HepG2 (cell line): ENCODE measurements around the gene FUT6. TPM values are rescaled to one million over a fixed set of nuclear protein-coding genes. Genes with fewer than 3 reads are reported as not detected.

Source experiments
- HMG20A ChIP-seq: IDR thresholded peaks from 2 replicates; pipeline ENCODE4 v1.6.1; 2016; ENCODE audit warnings: borderline replicate concordance
- IKZF5 ChIP-seq: IDR thresholded peaks from 2 replicates; pipeline ENCODE4 v1.6.1; 2018; ENCODE audit warnings: missing genetic modification reagents, mild to moderate bottlenecking, missing compliant biosample characterization
- KDM3A ChIP-seq: IDR thresholded peaks from 2 replicates; pipeline ENCODE4 v1.6.1; 2018; ENCODE audit warnings: low read depth, missing compliant biosample characterization
- KMT2A ChIP-seq: sonication (generic); formaldehyde crosslinking; IDR thresholded peaks from 2 replicates; pipeline ENCODE4 v1.4.0; 2020; ENCODE audit warnings: missing genetic modification reagents
- MAZ ChIP-seq, 2 experiments: sonication (generic) in 1 of 2; formaldehyde crosslinking in 1 of 2; IDR thresholded peaks; 2 replicates each; pipeline versions ENCODE4 v1.5.0 to v1.6.1; 2012 to 2020; ENCODE audit warnings: low read depth in 2 of 2, mild to moderate bottlenecking in 2 of 2, borderline replicate concordance in 1 of 2, improper control_type of control experiment in 1 of 2, low read length in 1 of 2, missing genetic modification reagents in 1 of 2, moderate library complexity in 1 of 2
- MIER3 ChIP-seq: IDR thresholded peaks from 2 replicates; pipeline ENCODE4 v1.6.1; 2016; ENCODE audit warnings: missing compliant biosample characterization, borderline replicate concordance
- MYNN ChIP-seq: sonication (generic); formaldehyde crosslinking; IDR thresholded peaks from 2 replicates; pipeline ENCODE4 v1.4.0; 2020; ENCODE audit warnings: mild to moderate bottlenecking, low read depth, missing genetic modification reagents
- NR2C2 ChIP-seq: sonication (generic); formaldehyde crosslinking; IDR thresholded peaks from 2 replicates; pipeline ENCODE4 v1.4.0; 2020; ENCODE audit warnings: missing genetic modification reagents, mild to moderate bottlenecking, moderate library complexity, borderline replicate concordance
- PAWR ChIP-seq: sonication (generic); formaldehyde crosslinking; IDR thresholded peaks from 2 replicates; pipeline ENCODE4 v1.4.0; 2020; ENCODE audit warnings: missing genetic modification reagents, mild to moderate bottlenecking, borderline replicate concordance
- RFX5 ChIP-seq: IDR thresholded peaks from 2 replicates; pipeline ENCODE4 v1.6.1; 2011; ENCODE audit warnings: low read depth, low read length, improper control_type of control experiment
- SMARCC2 ChIP-seq: fragments of 450-650 bp; IDR thresholded peaks from 2 replicates; pipeline ENCODE4 v1.6.1; 2017; ENCODE audit warnings: antibody characterized with exemption, mild to moderate bottlenecking
- TERF1 ChIP-seq: sonication (generic); formaldehyde crosslinking; IDR thresholded peaks from 2 replicates; pipeline ENCODE4 v1.8.0; 2022; ENCODE audit warnings: mild to moderate bottlenecking, missing genetic modification reagents, moderate library complexity
- ZBTB20 ChIP-seq: sonication (generic); formaldehyde crosslinking; IDR thresholded peaks from 2 replicates; pipeline ENCODE4 v1.8.1; 2023; ENCODE audit warnings: missing genetic modification reagents, low read depth, mild to moderate bottlenecking, borderline replicate concordance
- ZBTB42 ChIP-seq: sonication (generic); formaldehyde crosslinking; IDR thresholded peaks from 2 replicates; pipeline ENCODE4 v1.5.0; 2020; ENCODE audit warnings: mild to moderate bottlenecking, missing genetic modification reagents
- ZC3H13 ChIP-seq: sonication (generic); formaldehyde crosslinking; IDR thresholded peaks from 2 replicates; pipeline ENCODE4 v1.8.1; 2023; ENCODE audit warnings: mild to moderate bottlenecking, missing genetic modification reagents, moderate library complexity
- ZKSCAN1 ChIP-seq: fragments of 150-350 bp; IDR thresholded peaks from 2 replicates; pipeline ENCODE4 v1.6.1; 2014; ENCODE audit warnings: low read length
- ZNF281 ChIP-seq: sonication (generic); formaldehyde crosslinking; IDR thresholded peaks from 2 replicates; pipeline ENCODE4 v1.4.0; 2020; ENCODE audit warnings: missing genetic modification reagents, borderline replicate concordance
- ZNF350 ChIP-seq: sonication (generic); formaldehyde crosslinking; IDR thresholded peaks from 2 replicates; pipeline ENCODE4 v1.4.0; 2020; ENCODE audit warnings: mild to moderate bottlenecking, low read depth, missing genetic modification reagents, borderline replicate concordance
- ZNF546 ChIP-seq: sonication (generic); formaldehyde crosslinking; conservative IDR thresholded peaks from 2 replicates; pipeline ENCODE4 v1.8.1; 2023; ENCODE audit warnings: mild to moderate bottlenecking, missing genetic modification reagents
- polyA plus RNA-seq, 8 experiments: library from polyadenylated mRNA; depleted of rRNA in 3 of 8; stranded (reverse) in 7 of 8; unstranded in 1 of 8; fragments of >200 nt; fragmentation: Illumina TruSeq in 4 of 8; extraction: Trizol in 4 of 8; gene quantifications; 2 replicates each; pipeline versions ENCODE4 v1.2.1 to v1.2.3, GENCODE V29; 2011 to 2016; ENCODE audit warnings: low read depth in 4 of 8, missing spikeins in 1 of 8, mixed read lengths in 1 of 8; ENCODE audit not compliant: insufficient read depth in 1 of 8
- total RNA-seq, 5 experiments: library from RNA; depleted of rRNA; stranded (reverse); fragments of >200 nt; fragmentation: Illumina TruSeq; extraction: Trizol; gene quantifications; 2 replicates each; pipeline ENCODE4 v1.2.3, GENCODE V29; 2016; ENCODE audit warnings: low read depth in 1 of 5
- TF ChIP-seq, protein P1 (sequence below): sonication (generic); formaldehyde crosslinking; IDR thresholded peaks from 2 replicates; pipeline ENCODE4 v1.8.1; 2023; ENCODE audit warnings: mild to moderate bottlenecking, moderate library complexity, missing genetic modification reagents

FUT6 gene
- total and polyA plus RNA-seq, 2 of the 13 experiments (the other 11 are each of a cell fraction or from before 2014, with no cell fraction given): 8.2 to 27.7 TPM

DNA sequence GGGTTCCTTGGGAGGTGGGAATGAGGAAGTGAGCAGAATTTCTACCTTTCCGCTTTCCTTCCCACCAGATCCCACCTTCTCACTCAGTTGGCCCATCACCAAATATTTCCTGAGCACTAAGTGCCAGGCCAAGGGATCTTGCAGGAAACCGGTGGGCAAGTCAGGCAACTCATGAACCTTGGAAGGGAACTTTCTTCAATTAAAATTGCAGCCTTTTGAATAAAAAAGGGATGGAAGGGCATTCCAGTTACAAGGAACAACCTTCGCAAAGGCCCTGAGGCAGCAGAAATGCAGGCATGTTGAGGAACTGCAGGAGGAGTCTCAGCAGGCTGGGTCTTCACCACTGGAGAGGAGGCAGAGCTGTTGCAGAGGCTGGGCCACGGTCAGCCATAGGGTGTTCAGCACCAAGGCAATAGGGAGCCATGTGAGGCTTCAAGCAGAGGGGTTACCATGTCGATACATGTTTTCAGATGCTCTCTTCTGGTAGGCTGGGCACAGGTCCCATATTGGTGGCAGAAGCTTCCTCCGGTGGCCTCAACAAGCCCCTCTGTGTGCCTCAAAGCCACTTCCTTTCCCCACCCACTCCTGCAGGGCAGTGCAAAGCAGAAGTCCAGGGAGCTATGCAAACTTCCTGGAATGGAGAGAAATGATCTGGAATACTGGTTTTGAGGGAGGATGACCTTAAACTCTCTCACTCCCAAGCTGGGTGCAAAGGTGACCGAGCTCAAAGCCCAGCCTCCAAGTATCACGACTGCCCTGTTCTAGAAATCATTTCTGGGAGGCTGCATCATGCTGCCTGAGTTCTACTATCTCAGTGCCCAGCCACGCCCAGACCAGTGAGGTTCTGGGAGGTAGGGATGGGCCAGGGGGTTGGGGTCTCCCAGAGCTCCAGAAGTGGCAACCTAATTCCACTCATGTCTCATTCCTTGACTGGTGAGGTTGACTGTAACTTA is at the start of gene FUT6 (continued):
- TF ChIP-seq ZC3H13 (CRISPR knock-in tag) (no peak; the same call in 1 of the 2 replicates), TERF1 (CRISPR knock-in tag) (no peak), MYNN (no peak), ZBTB42 (0 out of 2 replicates have a peak, but pooled peaks have one; percentile 51), PAWR (CRISPR knock-in tag) (no peak), KMT2A (peak; percentile 54; the same call in 1 of the 2 replicates), MAZ (IDR thresholded peaks at IDR 0.05; ENCODE audit: borderline replicate concordance, low read depth, low read length) (no peak), MAZ (CRISPR knock-in tag; IDR thresholded peaks at IDR 0.05; ENCODE audit: low read depth) (peak; percentile 51; the same call in 1 of the 2 replicates), ZBTB20 (peak; percentile 40; the same call in 1 of the 2 replicates), MIER3 (CRISPR knock-in tag) (peak; percentile 68; the same call in 1 of the 2 replicates), ZNF350 (CRISPR knock-in tag) (no peak; the same call in 1 of the 2 replicates), IKZF5 (CRISPR knock-in tag) (peak; percentile 71), SMARCC2 (no peak), ZKSCAN1 (no peak), ZNF546 (peak; percentile 44; the same call in 1 of the 2 replicates), ZNF281 (CRISPR knock-in tag) (peak; percentile 5; the same call in 1 of the 2 replicates), KDM3A (CRISPR knock-in tag) (peak; percentile 45; the same call in 1 of the 2 replicates), NR2C2 (peak; percentile 63; the same call in 1 of the 2 replicates), RFX5 (no peak), HMG20A (CRISPR knock-in tag) (peak; percentile 39; the same call in 1 of the 2 replicates)
- TF ChIP-seq, protein P1, sequence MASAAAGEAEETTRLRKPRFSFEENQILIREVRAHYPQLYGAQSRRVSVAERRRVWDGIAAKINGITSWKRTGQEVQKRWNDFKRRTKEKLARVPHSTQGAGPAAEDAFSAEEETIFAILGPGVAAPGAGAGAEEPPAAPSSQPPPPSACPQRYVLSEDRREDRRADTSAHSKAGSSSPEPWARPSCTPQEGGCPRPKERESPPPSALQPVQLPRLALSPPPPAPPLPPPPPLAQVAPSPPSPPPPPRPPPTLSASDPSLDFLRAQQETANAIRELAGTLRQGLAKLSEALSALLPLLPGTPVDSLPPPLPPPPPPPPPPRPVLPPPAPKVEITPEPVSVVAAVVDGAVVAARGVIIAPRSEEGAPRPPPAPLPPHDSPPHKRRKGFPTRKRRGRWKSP (CRISPR knock-in tag): no peak
